T-helper 1 cell (primary cell): ENCODE data around the gene MYORG.

ENCODE experiments used
- DNase-seq, 5 donors: peaks; one replicate each; pipeline ENCODE4 v3.0.0-alpha.2; 2012 to 2020

The MYORG gene

GRCh38 chr9:34384368-34385165 lies 7.9 kb upstream of the MYORG start:
- DNase-seq: no peak

- DNase-seq: no peak
Observed at GRCh38 chr9:34383904-34384303, 7.2 kb upstream of the MYORG start.

GRCh38 chr9:34382879-34383278 lies 6.2 kb upstream of the MYORG start:
- DNase-seq: no peak

DNA sequence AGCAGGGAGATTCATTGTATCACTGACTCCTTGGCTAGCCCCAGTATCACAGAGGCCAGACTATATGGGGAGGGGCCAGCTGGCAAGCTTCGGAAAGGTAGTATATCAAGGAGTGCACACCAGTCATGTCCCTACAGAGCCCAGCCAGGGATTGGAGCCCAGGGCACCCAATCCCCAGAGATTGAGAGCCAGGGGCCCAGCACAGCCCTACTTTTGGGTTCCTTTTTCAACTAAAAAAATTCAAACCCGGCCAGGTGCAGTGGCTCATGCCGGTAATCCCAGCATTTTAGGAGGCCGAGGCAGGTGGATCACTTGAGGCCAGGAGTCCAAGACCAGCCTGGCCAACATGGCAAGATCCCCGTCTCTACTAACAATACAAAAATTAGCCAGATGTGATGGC lies 5.4 kb upstream of the MYORG start:
- no peak for DNase-seq

GRCh38 chr9:34381323-34381722 lies 4.6 kb upstream of the MYORG start:
- DNase-seq: peak in 1 of 5 donors; percentile 13

- peak; percentile 69 to 88 (median 75) for DNase-seq
Observed at GRCh38 chr9:34380511-34381315, 4.0 kb upstream of the MYORG start.

- no peak for DNase-seq
Observed at GRCh38 chr9:34380034-34380510, 3.4 kb upstream of the MYORG start.

DNA sequence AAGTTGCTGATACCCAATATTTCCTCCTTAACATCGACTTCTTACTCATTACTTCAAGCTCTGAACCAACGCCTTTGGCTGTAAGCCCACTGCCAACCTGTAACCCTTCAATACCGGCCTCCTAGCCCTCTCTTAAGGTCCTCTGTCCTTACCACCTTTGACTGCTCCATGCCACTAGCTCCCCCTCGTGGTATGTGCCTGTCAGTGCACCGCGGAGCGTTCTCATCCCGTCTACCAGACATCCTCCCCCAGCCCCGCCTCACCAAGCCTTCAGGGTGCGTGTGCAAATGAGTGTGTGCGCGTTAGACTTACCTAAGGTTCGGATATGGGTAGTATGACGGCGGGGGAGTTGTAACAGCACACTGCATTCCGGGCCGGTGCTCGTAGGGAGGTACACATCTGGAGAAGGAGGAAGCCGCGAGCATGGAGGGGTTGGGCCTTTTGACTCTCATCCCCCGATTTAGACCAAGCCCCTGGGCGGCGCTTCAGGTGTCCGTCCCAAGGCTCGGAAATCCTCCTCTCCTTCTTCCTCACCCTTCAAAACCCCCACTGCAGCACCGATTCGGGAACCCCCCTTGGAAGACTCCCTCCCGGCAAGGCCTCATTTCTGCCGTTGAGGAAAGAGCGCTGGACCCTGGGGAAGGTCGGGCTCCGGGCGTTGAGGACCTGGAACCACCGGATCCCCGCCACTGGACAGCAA lies 2.8 kb upstream of the MYORG start:
- peak; percentile 73 to 91 (median 86) for DNase-seq

DNA sequence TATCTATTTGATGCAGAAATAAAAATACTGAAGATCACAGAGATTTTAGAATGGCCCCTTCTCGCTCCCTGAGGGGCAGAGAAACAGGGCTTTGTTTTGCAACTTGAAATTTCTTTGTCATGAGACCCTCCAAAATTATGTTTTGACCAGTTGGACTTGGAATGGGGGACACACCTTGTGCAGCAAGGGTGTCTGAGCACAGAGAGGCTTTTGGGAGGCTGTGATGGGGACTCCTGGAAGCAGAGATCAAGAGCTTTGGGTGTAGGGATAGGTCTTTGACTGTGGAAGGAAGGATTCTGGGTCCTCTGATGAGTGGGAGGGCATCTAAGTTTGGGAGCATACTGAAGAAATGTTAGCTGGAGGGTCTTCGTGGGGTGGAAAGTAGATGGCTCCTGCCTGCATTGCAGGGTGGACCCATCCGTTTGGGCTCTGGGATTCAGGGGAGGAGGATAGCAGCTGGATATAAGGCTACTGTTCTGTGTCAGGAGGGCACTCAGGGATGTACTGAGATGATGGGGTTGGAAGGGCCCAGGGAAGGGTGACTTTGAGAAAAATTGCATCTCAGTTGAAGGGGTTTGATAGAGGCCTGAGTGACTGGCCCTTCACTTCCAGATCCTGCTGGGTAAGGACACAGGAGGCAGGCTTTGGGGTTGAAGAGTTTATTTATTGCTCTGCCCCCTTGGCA lies 1.8 kb upstream of the MYORG start:
- no peak for DNase-seq

GRCh38 chr9:34377404-34377746 lies 677 bp upstream of the MYORG start:
- no peak for DNase-seq

GRCh38 chr9:34375901-34376595 lies 650 bp downstream of the MYORG start:
- peak in 4 of 5 donors; percentile 40 to 62 (median 46) for DNase-seq

- DNase-seq: no peak
Observed at GRCh38 chr9:34374905-34375552, 1.7 kb downstream of the MYORG start.

GRCh38 chr9:34374339-34374738 lies 2.4 kb downstream of the MYORG start:
- DNase-seq: no peak

GRCh38 chr9:34373749-34374148 lies 2.9 kb downstream of the MYORG start:
- no peak for DNase-seq

DNA sequence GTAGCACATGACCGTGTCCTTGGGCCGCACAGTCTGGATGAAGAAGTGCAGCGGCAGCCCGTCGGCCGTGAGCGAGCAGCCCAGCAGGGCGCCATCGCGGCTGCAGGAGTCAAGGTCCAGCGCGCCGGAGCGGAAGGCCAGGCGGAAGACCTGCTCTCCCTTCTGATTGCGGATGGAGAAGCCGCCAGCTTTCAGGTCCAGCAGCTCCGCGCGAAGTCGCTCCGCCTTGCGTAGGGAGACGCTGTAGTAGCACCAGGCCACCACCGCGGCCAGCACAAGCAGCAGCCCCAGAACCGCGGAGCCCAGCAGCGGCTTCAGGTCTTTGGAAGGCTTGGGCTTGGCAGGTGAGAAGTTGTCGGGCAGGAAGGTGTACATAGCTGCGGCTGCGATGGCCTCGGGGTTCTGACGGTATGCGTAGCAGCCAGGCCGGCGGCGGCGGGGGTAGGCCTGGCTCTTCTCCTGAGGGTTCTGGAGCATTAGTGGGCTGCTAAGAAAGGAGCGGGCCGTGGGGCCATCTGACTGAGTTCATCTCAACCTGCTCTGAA lies 4.2 kb downstream of the MYORG start:
- DNase-seq: no peak

DNA sequence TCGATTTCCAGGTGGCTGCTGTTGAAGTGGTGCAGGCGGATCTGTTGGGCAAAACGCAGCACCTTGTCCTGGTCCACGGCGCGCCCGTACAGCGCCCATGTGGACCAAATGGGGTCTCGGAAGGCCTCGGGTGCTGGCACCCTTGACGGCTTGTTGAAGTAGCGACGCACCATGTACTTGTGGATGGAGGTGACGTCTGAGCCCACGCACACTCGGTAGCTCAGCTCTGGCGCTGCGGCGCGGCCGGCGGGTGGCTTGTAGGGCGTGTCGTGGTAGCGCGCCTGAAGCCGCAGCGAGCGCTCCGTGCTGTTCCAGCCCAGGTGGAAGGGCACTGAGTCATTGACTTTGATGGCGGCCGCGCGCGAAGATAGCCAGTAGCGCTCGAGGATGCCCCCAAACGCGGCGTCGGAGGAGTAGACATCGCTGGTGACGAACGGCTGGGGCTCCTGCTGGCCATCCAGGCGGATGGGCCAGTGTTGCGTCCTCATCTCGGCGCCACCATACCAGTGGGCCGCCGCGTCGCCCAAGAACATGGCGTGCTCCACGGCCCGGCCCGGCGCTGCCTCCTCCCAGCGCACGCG lies 4.7 kb downstream of the MYORG start:
- no peak for DNase-seq

DNA sequence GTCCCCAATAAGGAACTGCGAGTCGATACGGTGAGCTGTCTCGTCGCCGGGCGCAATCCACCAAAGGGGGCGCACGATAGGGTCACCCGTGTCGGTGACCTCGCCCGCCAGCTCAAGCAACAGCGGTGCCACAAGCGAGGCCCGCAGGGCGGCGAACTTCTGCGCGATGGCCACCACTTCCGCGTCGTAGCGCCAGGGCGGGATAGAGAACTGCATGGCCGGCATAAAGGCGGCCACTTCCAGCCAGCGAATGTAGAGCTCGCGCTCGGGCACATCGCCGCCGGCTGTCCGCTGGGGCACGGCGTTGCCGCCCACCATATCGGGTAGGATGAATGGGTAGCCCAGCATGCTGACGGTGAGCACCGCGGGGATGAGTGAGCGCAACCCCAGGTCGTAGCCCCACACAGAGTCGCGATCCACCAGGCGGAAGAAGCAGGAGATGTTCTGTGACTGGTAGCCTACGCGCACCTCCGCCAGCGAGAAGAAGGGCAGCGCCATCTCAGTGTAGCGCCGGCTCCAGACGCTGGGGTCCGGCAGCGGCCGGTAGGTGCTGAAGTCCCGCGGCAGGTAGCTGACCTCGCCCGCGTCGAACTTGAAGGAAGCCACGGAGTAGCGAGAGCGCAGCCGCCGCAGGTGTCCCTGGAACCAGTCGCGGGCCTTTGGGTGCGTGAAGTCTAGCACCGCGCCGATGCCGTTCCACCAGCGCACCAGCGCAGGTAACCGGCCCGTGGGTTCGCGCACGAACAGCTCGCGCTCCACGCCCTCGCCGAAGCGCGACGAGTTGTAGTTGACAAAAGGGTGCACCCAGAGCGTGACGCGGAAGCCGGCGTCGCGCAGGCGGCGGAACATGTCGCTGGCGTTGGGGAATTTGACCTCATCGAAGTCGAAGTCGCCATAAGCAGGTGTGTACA lies 5.5 kb downstream of the MYORG start:
- DNase-seq: peak in 2 of 5 donors; percentile 15 to 20

DNA sequence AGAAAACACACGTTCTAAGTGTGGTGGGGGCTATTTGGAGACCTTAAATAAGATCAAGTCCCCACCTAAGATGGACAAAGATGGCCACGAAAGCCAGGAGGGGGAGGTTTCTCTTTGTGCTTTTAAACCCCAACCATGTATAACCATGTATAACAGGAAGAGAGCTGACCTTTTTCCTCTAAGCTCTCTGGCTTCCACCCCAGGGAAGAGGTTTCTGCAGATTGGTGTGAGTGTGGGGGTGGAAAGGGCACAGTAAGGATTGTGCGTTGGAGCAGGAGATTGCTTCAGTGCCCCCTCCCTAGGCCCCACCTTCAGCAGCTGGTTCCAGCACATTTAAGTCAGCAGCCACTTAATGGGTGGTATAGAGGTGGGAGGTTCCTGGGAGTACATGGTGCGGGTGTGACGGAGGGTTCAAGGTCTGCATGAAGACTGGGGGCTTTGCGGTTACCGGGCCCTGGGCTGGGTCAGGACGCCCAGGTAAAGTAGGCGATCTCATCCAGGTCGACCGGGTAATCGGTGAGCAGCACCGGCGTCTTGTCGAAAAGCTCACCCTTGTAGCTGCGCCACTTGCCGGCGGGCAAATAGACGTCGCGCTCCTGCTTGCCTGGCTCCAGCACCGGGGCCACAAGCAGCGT lies 6.2 kb downstream of the MYORG start:
- DNase-seq: no peak

- no peak for DNase-seq
Observed at GRCh38 chr9:34369636-34370035, 7.1 kb downstream of the MYORG start.
